Endothelial cell of umbilical vein (primary cell): ENCODE data around the gene FCN1. TPM values are rescaled to one million over a fixed set of nuclear protein-coding genes. Genes with fewer than 3 reads are reported as not detected.

Experiments used
- BruUV-seq: library from RNA; stranded (reverse); fragments of 400-500 nt; replicated peaks from 2 replicates; lab custom pipeline; 2021; lab: Mats Ljungman, UMichigan
- CTCF ChIA-PET: fragments of 300-600, 350-600 bp; sonication (Branson Sonifier 250); formaldehyde crosslinking; loops from one replicate; lab custom pipeline; 2021; ENCODE audit warnings: antibody characterized with exemption, inconsistent platforms; lab: Charles Lee
- POLR2A ChIA-PET: fragments of 300-600, 350-600 bp; sonication (Branson Sonifier 250); formaldehyde crosslinking; loops from one replicate; lab custom pipeline; 2021; ENCODE audit warnings: antibody characterized with exemption, inconsistent platforms; lab: Charles Lee
- DNase-seq: peaks from one replicate; pipeline ENCODE4 v3.0.0-alpha.2; 2011; ENCODE audit warnings: low read depth, low spot score
- FAIRE-seq: peaks from 2 replicates; lab custom pipeline; 2011; peaks lifted over from hg19 to GRCh38; lab: Jason Lieb, UNC
- H2AFZ ChIP-seq: 2 replicates; pipeline ENCODE4 v1.6.0; 2012; ENCODE audit warnings: low read depth, low read length, control low read depth, inconsistent platforms
- H3K27ac ChIP-seq: 2 replicates; pipeline ENCODE4 v1.5.1; 2011; ENCODE audit warnings: low read depth, mild to moderate bottlenecking, control low read depth, low read length, moderate library complexity; ENCODE audit not compliant: insufficient read depth
- H3K27me3 ChIP-seq, 2 experiments: 2 replicates each; pipeline versions ENCODE4 v1.6.0 to v1.6.1; 2011; ENCODE audit warnings: low read length in 2 of 2, mixed read lengths in 1 of 2; ENCODE audit not compliant: control insufficient read depth in 2 of 2, insufficient read depth in 2 of 2
- H3K36me3 ChIP-seq, 2 experiments: 2 replicates in 1 of 2; 3 replicates in 1 of 2; pipeline ENCODE4 v1.5.1; 2011; ENCODE audit warnings: low read length in 2 of 2, mild to moderate bottlenecking in 1 of 2, moderate library complexity in 1 of 2; ENCODE audit not compliant: control insufficient read depth in 2 of 2, insufficient read depth in 2 of 2; ENCODE audit errors: extremely low read depth in 1 of 2
- H3K4me1 ChIP-seq: 3 replicates; pipeline ENCODE4 v1.5.1; 2011; ENCODE audit warnings: mild to moderate bottlenecking, low read length; ENCODE audit not compliant: control insufficient read depth, insufficient read depth; ENCODE audit errors: extremely low read depth
- H3K4me2 ChIP-seq: 2 replicates; pipeline ENCODE4 v1.6.1; 2011; ENCODE audit warnings: low read length, control low read depth, mixed read lengths; ENCODE audit not compliant: insufficient read depth
- H3K4me3 ChIP-seq, 3 experiments: fragments of 200-600 bp in 1 of 3; sonication (generic), shearing (Covaris generic) in 1 of 3; replicated peaks in 1 of 3; 2 replicates each; pipeline ENCODE4 v1.5.1; 2011 to 2016; ENCODE audit warnings: control low read depth in 3 of 3, low read length in 3 of 3, mild to moderate bottlenecking in 2 of 3, inconsistent platforms in 1 of 3, low read depth in 1 of 3, moderate library complexity in 1 of 3; ENCODE audit not compliant: insufficient read depth in 1 of 3
- H3K79me2 ChIP-seq: 2 replicates; pipeline ENCODE4 v1.6.0; 2012; ENCODE audit warnings: low read length, inconsistent platforms; ENCODE audit not compliant: control insufficient read depth, insufficient read depth
- H3K9ac ChIP-seq: replicated peaks from 2 replicates; pipeline ENCODE3; 2011; ENCODE audit warnings: low read length, control low read depth; ENCODE audit not compliant: insufficient read depth; ENCODE audit errors: extremely low read depth
- H3K9me1 ChIP-seq: replicated peaks from 3 replicates; pipeline ENCODE4 v1.6.0; 2011; ENCODE audit warnings: mild to moderate bottlenecking, low read length; ENCODE audit not compliant: control insufficient read depth, insufficient read depth; ENCODE audit errors: extremely low read depth
- H3K9me3 ChIP-seq: replicated peaks from 2 replicates; pipeline ENCODE4 v1.5.1; 2012; ENCODE audit warnings: low read length, inconsistent platforms; ENCODE audit not compliant: control insufficient read depth, insufficient read depth
- H4K20me1 ChIP-seq: replicated peaks from 2 replicates; pipeline ENCODE3; 2011; ENCODE audit warnings: mild to moderate bottlenecking, low read length; ENCODE audit not compliant: control insufficient read depth, insufficient read depth; ENCODE audit errors: extremely low read depth
- EZH2 ChIP-seq: IDR thresholded peaks from 2 replicates; pipeline ENCODE4 v1.6.1; 2012; ENCODE audit warnings: borderline replicate concordance, low read depth, mild to moderate bottlenecking, moderate library complexity, low read length, inconsistent platforms; ENCODE audit not compliant: severe bottlenecking
- FOS ChIP-seq: IDR thresholded peaks from 2 replicates; pipeline ENCODE4 v1.6.1; 2011; ENCODE audit warnings: mild to moderate bottlenecking, low read length, moderate library complexity, borderline replicate concordance; ENCODE audit not compliant: insufficient read depth
- GATA2 ChIP-seq: IDR thresholded peaks from 2 replicates; pipeline ENCODE4 v1.7.0; 2011; ENCODE audit warnings: low read depth, mild to moderate bottlenecking, moderate library complexity, mixed read lengths, low read length; ENCODE audit not compliant: insufficient read length, insufficient read depth
- JUN ChIP-seq: IDR thresholded peaks from 2 replicates; pipeline ENCODE4 v1.6.1; 2011; ENCODE audit warnings: borderline replicate concordance, low read depth; ENCODE audit not compliant: insufficient read length, insufficient read depth
- MYC ChIP-seq: IDR thresholded peaks from one replicate; pipeline ENCODE4 v1.6.1; 2011; ENCODE audit warnings: mild to moderate bottlenecking, low read depth, low read length
- POLR2A ChIP-seq: IDR thresholded peaks from 2 replicates; pipeline ENCODE4 v1.6.1; 2012; ENCODE audit warnings: low read depth, mild to moderate bottlenecking, control low read depth, low read length
- POLR2AphosphoS5 ChIP-seq: IDR thresholded peaks from 2 replicates; pipeline ENCODE4 v1.6.1; 2012; ENCODE audit warnings: low read depth, mild to moderate bottlenecking, control low read depth, low read length, moderate library complexity; ENCODE audit not compliant: insufficient read depth
- dilution Hi-C: fragments of 300-500 bp; cut with MboI; formaldehyde crosslinking; loops from one replicate; pipeline ENCODE4 v1.15.0; 2019; ENCODE audit warnings: low sequenced_read_pairs; ENCODE audit not compliant: extremely low pct_ligation_motif_present
- intact Hi-C: fragments of 100-400 bp; cut with micrococcal nuclease; formaldehyde crosslinking; loops from one replicate; pipeline ENCODE4 v1.10.0; 2022
- polyA plus RNA-seq, 4 experiments: library from polyadenylated mRNA; depleted of rRNA in 3 of 4; stranded (reverse) in 3 of 4; unstranded in 1 of 4; fragments of >200 nt; gene quantifications; 2 replicates each; pipeline versions ENCODE4 v1.2.1 to v1.2.3, GENCODE V29; 2011 to 2012; ENCODE audit warnings: missing spikeins in 1 of 4
- small RNA-seq: library from RNA; depleted of rRNA; stranded (forward); fragments of <200 nt; gene quantifications from one replicate; pipeline ENCODE3, GENCODE V24; 2012; ENCODE audit warnings: low replicate concordance, low read depth; ENCODE audit not compliant: insufficient read depth, insufficient read length
- total RNA-seq: library from RNA; stranded (reverse); gene quantifications from 2 replicates; pipeline ENCODE4 v1.2.3, GENCODE V29; 2021
- TF ChIP-seq, protein P1 (sequence below): IDR thresholded peaks from 2 replicates; pipeline ENCODE4 v1.6.1; 2011; ENCODE audit not compliant: insufficient read depth, insufficient read length
- TF ChIP-seq, protein P2 (sequence below), 2 donors: IDR thresholded peaks; 1 replicate in 1 of 2; 2 replicates in 1 of 2; pipeline ENCODE4 v1.5.1; 2011; ENCODE audit warnings: low read length in 2 of 2, mild to moderate bottlenecking in 2 of 2, moderate library complexity in 2 of 2, control low read depth in 1 of 2, inconsistent platforms in 1 of 2, low read depth in 1 of 2; ENCODE audit not compliant: insufficient read depth in 1 of 2; ENCODE audit errors: extremely low read depth in 1 of 2

Gene FCN1
- total and polyA plus RNA-seq, 2 donors (not counting 3 experiments of a cell fraction or from before 2014, with no cell fraction given) = not detected

DNA sequence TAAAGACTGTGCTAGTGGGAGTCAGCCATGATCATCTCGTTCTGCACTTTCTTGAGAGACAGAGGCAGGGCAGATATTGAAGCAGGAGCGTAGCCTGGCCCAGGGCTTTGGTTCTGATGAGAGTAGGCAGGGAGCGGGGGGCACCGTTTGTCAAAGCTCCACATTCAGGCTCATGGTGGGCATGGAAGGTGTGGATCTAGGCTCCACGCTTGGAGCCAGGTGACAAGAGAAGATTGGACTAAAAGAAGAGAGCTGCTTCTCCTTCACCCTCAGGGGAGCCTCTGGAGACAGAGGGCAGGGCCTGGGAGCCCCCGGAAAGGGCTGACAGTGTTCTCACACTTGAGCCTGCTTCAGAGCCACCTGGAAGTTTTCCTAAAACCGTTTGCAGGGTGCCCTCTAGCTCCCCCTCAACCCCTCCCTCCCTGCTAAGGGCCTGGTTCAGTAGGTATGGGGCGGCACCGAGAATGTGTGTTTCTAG, 61.8 kb downstream of the FCN1 start:
- CTCF ChIA-PET = no interaction called here
- DNase-seq (no peak), FAIRE-seq (no peak)
- Histone ChIP-seq H3K9me1 (no peaks in the 10 kb centered on the region), H3K4me1 (no peaks in the 10 kb centered on the region), H4K20me1 (no peaks in the 10 kb centered on the region), H3K79me2 (no peaks in the 10 kb centered on the region), H3K4me3 (no peak overlapping the region), H2AFZ (no peak overlapping the region), H3K27ac (no peak overlapping the region), H3K27me3 (no peaks in the 10 kb centered on the region), H3K9ac (no peak overlapping the region), H3K36me3 (no peaks in the 10 kb centered on the region), H3K4me2 (no peak overlapping the region), H3K9me3 (no peaks in the 10 kb centered on the region)
- no TSS peak for BruUV-seq
- TF ChIP-seq FOS = no peak
- TF ChIP-seq, protein P1, sequence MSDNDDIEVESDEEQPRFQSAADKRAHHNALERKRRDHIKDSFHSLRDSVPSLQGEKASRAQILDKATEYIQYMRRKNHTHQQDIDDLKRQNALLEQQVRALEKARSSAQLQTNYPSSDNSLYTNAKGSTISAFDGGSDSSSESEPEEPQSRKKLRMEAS = no peak
- no peak for TF ChIP-seq EZH2
- TF ChIP-seq, protein P2, sequence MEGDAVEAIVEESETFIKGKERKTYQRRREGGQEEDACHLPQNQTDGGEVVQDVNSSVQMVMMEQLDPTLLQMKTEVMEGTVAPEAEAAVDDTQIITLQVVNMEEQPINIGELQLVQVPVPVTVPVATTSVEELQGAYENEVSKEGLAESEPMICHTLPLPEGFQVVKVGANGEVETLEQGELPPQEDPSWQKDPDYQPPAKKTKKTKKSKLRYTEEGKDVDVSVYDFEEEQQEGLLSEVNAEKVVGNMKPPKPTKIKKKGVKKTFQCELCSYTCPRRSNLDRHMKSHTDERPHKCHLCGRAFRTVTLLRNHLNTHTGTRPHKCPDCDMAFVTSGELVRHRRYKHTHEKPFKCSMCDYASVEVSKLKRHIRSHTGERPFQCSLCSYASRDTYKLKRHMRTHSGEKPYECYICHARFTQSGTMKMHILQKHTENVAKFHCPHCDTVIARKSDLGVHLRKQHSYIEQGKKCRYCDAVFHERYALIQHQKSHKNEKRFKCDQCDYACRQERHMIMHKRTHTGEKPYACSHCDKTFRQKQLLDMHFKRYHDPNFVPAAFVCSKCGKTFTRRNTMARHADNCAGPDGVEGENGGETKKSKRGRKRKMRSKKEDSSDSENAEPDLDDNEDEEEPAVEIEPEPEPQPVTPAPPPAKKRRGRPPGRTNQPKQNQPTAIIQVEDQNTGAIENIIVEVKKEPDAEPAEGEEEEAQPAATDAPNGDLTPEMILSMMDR (IDR thresholded peaks at IDR 0.05; ENCODE audit: extremely low read depth in 1 of 2, insufficient read depth in 1 of 2, low read depth in 1 of 2, low read length in 2 of 2) = no peak
- TF ChIP-seq GATA2 = no peak
- no peak for TF ChIP-seq POLR2AphosphoS5
- no peak for TF ChIP-seq MYC
- TF ChIP-seq JUN = no peak
- no peak for TF ChIP-seq POLR2A
- dilution Hi-C loops = no loop called here
- intact Hi-C loops = no loop called here
- POLR2A ChIA-PET = no interaction called here

Small RNA genes within 50 kb of the gene (small RNA-seq; reads per million reads assigned to genes)
- not detected for gene AL603650.1

Other genes starting within 250 kb of the FCN1 start
- gene FCN2, start 37.1 kb downstream of the FCN1 start, total RNA-seq = not detected in 2 replicates
- not detected in 2 replicates for gene FCN2, start 37.1 kb downstream of the FCN1 start, polyA plus RNA-seq
- 0.42 and 0.95 TPM in 2 replicates for gene OLFM1, start 169.8 kb upstream of the FCN1 start, total RNA-seq
- gene OLFM1, start 169.8 kb upstream of the FCN1 start, polyA plus RNA-seq = 0.07 and 0.13 TPM in 2 replicates